SU-DHL-6 (cell line): ENCODE results near the gene SPEF1.

Source experiments
- CTCF ChIP-seq: fragments of 200-600 bp; sonication (generic); IDR thresholded peaks from one replicate; pipeline ENCODE4 v1.5.1; 2017; ENCODE audit warnings: antibody characterized with exemption, mild to moderate bottlenecking, low read length, moderate library complexity; ENCODE audit not compliant: insufficient read depth, poor library complexity, severe bottlenecking
- EZH2phosphoT487 ChIP-seq: fragments of 200-600 bp; sonication (generic), shearing (Covaris generic); conservative IDR thresholded peaks from 2 replicates; pipeline ENCODE4 v1.6.1; 2018; ENCODE audit warnings: mild to moderate bottlenecking, antibody characterized with exemption, low read length, moderate library complexity, mixed read lengths

- peak; percentile 63 for TF ChIP-seq CTCF
- no peak for TF ChIP-seq EZH2phosphoT487
Measured at GRCh38 chr20:3749689-3750531, 31.3 kb downstream of the SPEF1 start.
